NCI-H2029 (cell line): ENCODE measurements around the gene NXPE1.
"Not testable (repeated sequence)": the region's sequence is repeated elsewhere in the genome, so short reads cannot be mapped to it uniquely, and the experiment has no call there.

ENCODE experiments used
- DNase-seq: peaks from one replicate; lab custom pipeline; 2025; lab: John Stamatoyannopoulos, UW

Gene NXPE1

GRCh38 chr11:114559425-114560310 lies at the start of gene NXPE1:
TSS of gene NXPE1 (minus strand) at chr11:114559881. CDS start at chr11:114551201, 8,680 bp downstream.
- no peak for DNase-seq

DNA sequence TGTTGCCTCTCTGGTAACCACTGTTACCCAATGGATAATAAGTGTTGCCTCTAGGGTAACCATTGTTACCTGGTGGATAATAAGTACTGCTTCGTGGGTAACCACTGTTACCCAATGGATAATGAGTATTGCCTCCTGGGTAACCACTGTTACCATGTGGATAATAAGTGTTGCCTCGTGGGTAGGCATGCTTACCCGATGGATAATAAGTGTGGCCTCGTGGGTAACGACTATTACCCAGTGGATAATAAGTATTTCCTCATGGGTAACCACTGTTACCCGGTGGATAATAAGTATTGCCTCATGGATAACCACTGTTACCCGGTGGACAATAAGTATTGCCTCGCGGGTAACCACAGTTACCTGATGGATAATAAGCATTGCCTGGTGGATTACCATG lies 49.7 kb upstream of the NXPE1 start:
- no peak for DNase-seq

DNA sequence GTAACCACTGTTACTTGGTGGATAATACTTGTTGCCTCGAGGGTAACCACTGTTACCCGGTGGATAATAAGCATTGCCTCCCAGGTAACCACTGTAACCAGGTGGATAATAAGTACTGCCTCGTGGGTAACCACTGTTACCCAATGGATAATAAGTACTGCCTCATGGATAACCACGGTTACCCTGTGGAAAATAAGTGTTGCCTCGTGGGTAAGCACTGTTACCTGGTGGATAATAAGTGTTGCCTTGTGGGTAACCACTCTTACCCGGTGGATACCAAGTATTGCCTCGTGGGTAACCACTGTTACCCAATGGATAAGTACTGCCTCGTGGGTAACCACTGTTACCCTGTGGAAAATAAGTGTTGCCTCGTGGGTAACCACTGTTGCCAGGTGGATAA lies 48.9 kb upstream of the NXPE1 start:
- DNase-seq, result not testable (repeated sequence)

- DNase-seq, result no peak
These were observed 48.2 kb upstream of the NXPE1 start for GRCh38 chr11:114607753-114608459.

GRCh38 chr11:114606802-114607075 lies 47.1 kb upstream of the NXPE1 start:
- not testable (repeated sequence) for DNase-seq

- DNase-seq, result no peak
These were observed 46.5 kb upstream of the NXPE1 start for GRCh38 chr11:114606003-114606801.

DNA sequence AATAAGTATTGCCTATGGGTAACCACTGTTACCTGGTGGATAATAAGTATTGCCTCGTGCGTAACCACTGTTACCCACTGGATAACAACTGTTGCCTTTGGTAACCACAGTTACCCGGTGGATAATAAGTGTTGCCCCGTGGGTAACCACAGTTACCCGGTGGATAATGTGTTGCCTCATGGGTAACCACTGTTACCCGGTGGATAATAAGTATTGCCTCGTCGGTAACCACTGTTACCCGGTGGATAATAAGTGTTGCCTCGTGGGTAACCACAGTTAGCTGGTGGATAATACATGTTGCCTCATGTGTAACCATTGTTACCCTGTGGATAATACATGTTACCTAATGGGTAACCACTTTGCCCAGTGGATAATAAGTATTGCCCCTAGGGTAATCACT lies 45.7 kb upstream of the NXPE1 start:
- no peak for DNase-seq

DNA sequence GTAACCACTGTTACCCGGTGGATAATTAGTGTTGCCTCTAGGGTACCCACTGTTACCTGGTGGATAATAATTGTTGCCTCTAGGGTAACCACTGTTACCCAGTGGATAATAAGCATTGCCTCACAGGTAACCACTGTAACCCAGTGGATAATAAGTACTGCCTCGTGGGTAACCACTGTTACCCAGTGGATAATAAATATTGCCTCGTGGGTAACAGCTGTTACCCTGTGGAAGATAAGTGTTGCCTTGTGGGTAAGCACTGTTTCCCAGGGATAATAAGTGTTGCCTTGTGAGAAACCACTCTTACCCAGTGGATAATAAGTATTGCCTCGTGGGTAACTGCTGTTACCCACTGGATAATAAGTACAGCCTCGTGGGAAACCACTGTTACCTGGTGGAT lies 45.2 kb upstream of the NXPE1 start:
- no peak for DNase-seq

DNA sequence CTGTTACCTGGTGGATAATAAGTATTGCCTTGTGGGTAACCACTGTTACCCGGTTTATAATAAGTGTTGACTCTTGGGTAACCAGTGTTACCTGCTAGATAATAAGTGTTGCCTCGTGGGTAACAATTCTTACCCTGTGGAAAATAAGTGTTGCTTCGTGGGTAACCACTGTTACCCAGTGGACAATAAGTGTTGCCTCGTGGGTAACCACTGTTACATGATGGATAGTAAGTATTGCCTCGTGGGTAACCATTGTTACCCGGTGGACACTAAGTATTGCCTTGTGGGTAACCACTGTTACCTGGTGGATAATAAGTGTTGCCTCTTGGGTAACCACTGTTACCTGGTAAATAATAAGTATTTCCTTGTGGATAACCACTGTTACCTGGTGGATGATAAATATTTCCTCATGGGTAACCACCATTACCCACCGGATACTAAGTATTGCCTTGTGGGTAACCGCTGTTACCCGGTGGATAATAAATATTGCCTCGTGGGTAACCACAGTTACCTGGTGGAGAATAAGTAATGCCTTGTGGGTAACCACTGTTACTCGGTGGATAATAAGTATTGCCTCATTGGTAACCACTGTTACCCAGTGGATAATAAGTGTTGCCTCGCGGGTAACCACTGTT lies 44.6 kb upstream of the NXPE1 start:
- no peak for DNase-seq

- DNase-seq, result peak; percentile 47
These were observed 43.5 kb upstream of the NXPE1 start for GRCh38 chr11:114603151-114603550.

GRCh38 chr11:114598461-114598860 lies 38.8 kb upstream of the NXPE1 start:
- DNase-seq, result no peak

DNA sequence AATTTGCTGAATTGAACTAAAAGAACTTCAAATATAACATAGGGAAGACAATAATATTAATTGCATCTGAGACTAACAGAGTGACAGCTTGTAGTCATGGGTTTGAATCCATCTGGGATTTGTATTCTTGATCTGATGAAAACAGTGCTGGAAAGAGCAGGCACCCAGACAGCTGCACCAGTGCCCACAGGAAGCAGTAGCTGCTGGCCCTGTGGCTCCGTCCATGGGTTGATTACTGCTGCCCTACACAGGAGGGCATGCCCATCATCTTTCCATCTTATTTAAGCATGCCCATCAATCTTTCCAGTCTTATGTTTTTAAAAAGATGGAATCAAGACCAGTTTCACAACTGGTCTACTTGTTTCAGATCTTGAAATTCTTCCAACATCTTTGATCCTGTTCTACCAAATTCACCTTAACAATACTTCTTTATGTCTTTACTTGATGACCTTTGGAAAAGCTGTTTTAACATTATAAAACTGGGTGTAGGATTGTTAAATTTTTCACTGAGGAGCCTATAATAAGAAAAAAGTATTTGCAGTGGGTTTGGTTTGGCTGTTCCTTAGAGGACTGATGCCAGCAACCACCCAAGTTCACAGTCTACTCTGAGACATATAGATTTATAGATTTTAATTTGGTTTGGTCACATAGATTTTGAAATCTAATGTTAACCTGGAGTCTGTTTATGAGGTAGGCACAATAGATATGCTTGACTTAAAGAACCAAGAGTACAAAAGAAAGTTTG lies 36.7 kb upstream of the NXPE1 start:
- no peak for DNase-seq

DNA sequence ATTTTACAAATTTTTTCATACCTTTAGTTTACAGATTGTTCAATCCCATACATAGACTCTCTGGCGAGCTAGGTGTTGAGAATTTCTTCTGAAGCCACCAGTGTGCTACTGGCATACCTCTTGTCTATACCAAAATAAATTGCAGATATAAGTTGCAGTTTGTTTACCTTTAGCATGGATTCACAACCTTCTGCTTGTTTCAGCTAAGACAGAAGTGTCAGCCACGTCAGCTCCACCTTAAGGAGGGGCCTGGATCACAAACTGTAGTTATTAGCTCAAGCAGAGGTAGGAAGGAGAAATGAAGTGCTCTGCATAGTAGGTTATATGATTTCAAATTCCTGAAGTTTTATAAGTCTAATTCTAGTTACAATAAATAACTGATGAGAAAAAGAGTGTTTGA lies 35.9 kb upstream of the NXPE1 start, which contains the start of gene NXPE4:
NXPE4 (minus strand) TSS at position 216 of the 400 bp plus-strand sequence. CDS start 1,027 bp downstream, outside the sequence.
- no peak for DNase-seq

DNA sequence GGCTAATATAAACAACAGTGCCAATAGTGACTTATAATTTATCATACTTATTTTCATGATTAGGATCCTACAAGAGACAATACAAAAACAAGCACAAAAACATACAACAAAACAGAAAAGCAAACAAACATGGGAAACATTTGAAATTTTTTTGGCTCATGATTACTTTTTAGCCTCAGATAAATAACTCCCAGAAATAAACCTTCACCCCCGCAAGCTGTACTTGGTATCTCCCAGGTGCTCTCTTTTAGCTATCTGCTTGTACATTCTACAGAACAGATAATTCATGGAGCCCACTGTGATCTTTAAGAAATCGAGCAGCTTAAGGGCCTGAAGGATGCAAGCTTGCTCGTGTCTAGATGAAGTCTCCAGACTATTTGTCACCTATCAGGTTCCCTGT lies 35.0 kb upstream of the NXPE1 start:
- no peak for DNase-seq

DNA sequence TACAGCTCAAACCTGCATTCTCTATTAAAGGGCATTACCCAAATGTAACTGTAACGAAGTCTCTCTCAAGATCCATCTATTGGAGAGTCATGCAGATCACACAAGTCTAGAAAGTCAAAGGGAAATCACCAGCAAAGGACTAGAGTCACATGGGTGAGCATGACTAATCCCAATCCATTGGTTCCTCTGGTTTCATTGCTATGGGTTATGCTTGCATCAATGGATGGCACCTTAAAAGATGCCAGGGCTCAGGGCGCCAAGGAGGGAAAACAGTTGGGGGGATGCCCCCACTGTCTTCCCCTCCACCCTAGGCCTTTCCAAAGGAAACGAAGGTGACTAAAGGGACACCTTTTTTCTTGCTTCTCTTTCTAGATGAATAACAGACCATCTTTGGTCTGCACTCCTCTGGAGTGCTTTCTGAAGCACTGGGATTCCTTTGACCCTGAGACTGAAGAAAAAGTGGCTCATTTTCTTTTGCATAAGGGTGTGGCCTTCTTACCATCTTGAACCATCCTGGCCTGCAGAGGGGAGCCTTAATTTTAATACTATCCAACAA lies 27.8 kb upstream of the NXPE1 start:
- no peak for DNase-seq

DNA sequence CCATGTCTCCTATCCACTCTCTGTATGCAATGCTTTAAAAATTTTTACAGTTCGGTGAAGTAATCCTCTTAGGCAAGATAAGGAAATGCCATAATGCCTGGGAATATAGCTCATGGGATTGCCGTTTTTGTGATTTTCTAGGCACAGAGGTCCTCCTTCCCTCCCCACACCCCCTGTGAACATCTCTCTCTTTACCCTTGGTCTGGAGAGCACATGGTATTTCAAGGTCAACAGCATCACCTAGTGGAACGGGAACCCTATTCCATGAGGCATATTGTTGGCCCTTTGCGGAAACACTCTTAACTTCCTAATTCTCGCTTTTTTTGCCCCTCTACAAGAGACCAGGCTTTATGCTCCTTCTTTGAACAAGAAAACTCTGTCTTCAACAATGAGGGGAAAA lies 27.1 kb upstream of the NXPE1 start:
- no peak for DNase-seq

DNA sequence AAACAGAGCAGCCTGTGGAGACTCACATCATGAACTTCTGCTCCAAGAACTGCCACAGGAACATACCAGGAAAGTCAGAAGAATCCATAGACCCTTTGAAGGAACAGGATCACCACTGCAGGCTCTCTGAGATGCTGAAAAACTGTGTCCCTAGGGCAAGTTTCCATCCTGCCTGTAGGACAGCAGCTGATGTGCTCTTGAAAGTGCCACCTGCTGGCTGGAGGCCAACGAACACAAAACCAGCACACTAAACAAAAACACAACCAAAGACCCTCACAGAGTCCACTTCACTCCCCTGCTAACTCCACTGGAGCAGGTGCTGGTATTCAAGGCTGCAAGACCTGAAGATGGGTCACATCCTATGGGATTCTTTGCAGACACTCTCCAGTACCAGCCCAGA lies 12.0 kb upstream of the NXPE1 start:
- DNase-seq, result no peak

DNA sequence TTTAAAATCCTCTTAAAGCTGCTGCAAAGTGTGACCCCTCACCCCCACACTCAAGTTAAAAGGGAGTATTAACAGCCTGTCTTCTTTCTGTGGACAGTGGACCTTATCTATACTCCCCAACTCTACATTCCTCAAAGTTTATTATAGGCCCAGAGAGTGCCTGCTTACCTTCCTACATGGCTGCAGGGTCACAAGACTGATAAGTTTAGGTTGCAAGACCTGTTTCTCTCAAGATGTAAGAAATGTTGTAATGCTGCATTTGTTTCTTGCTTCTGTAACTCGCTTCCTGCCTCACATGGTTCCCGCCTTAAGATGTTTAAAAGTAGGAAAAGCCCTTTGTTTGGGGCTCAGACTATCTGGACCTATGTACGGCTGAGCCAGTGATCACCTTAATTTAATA lies 10.1 kb upstream of the NXPE1 start:
- DNase-seq, result no peak

- no peak for DNase-seq
These were observed 6.6 kb upstream of the NXPE1 start for GRCh38 chr11:114566276-114566675.

GRCh38 chr11:114564831-114565230 lies 5.2 kb upstream of the NXPE1 start:
- DNase-seq, result no peak

DNA sequence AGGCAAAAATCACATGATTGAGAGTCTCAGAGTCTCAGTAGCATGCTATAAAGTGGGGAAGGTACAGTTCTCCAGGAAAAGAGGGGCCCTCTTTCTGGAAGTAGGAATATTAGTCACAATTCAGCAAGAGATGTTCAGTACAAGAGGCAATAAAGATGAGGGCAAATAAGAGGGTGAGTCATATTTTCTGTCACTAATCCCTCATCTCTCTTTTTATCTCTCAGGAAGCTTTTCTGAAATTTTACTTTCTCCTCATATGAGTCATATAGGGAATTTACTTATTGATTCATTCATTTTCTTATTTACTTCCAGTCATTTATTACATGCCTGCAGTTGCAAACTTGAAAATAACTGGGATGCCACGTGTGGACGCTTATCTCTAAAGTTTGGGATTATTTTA lies 3.4 kb upstream of the NXPE1 start:
- no peak for DNase-seq
